Measurements from ENCODE around the gene NOC2L. TPM values are rescaled to one million over a fixed set of nuclear protein-coding genes. Genes with fewer than 3 reads are reported as not detected.

NOC2L gene
- total RNA-seq, 4 donors from 2014 or later, result 57.9 to 80.2 (median 60.4) TPM

DNA sequence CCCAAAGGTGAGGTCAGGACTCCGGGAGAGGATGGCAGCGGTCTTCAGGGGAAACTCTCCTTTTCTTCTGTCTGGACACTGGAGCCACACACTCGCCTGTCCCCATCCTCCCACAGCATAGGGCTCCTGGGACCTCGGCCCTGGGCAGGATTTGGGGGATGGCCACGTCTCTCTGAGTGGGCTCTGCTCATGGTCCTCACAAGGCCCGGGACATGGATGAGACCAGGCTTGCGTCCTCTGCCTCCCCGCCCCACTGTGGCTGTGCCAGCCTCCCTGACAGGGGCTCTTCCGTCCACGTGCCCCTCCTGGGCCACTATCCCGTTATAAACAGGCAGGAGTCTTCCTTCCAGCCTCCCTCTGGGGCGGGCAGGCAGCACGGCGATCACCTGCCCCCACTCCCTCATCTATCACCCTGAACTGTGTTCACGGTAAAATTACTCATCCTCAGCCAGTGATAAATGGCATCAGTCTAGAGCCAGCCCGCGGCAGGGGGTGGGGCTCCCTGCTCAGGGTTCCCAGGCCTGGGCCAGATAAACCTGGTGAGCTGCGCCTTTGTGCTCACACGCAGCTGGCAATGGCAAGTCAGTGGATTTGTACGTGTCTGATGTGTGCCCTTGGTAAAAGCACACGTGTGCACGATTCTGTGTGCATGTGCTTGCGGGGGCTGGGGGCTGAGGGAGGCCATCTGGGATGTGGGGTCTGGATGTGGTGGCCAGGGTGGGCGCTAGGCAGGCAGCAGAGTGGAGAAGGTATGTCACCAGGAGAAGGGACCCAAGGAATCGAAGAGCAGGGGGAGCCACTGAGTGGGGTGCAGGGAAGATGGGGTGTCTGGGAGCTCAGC is 48.0 kb downstream of the NOC2L start:
- no peak for DNase-seq

GRCh38 chr1:910311-910880 is 48.7 kb downstream of the NOC2L start:
- TF ChIP-seq POLR2A (IDR thresholded peaks at IDR 0.05) (no peak), CTCF (IDR thresholded peaks at IDR 0.05) (no peak)
- H3K27me3 ChIP-seq, result peaks cover 0 to 83% (median 7%) of the 10 kb centered on the region in 4 donors
- no peak overlapping the region for H3K27ac ChIP-seq
- WGBS, 2 donors, result no CpG with 5 or more reads among the region's 29 CpGs
- H3K36me3 ChIP-seq, result no peaks in the 10 kb centered on the region
- intact Hi-C loops (cut with DNase I), result no loop called here
- H3K4me3 ChIP-seq, result peak overlapping the region in 2 of 4 donors; percentile 9 to 43
- no peaks in the 10 kb centered on the region for H3K9me3 ChIP-seq
- DNase-seq, result no peak
- peaks cover 20 to 56% (median 24%) of the 10 kb centered on the region in 3 donors for H3K4me1 ChIP-seq

More for the DNA sequence above, 48.0 kb downstream of the NOC2L start:
- H3K27ac ChIP-seq, result no peak overlapping the region
- no peak overlapping the region for H3K4me3 ChIP-seq
- intact Hi-C loops (cut with DNase I), result no loop called here
- WGBS, 2 donors, result 33 to 43% methylated on average over 6 to 12 of the region's 25 CpGs
- H3K27me3 ChIP-seq, result peaks cover 0 to 83% (median 10%) of the 10 kb centered on the region in 4 donors
- TF ChIP-seq POLR2A (IDR thresholded peaks at IDR 0.05), result no peak
- no peak for TF ChIP-seq CTCF (IDR thresholded peaks at IDR 0.05)
- peaks cover 13 to 49% (median 17%) of the 10 kb centered on the region in 3 donors for H3K4me1 ChIP-seq
- no peaks in the 10 kb centered on the region for H3K36me3 ChIP-seq
- no peaks in the 10 kb centered on the region for H3K9me3 ChIP-seq

GRCh38 chr1:909861-910310 is 49.2 kb downstream of the NOC2L start:
- no CpG with 5 or more reads among the region's 53 CpGs for WGBS, 2 donors
- H3K4me1 ChIP-seq, result peaks cover 24 to 61% (median 28%) of the 10 kb centered on the region in 3 donors
- no peaks in the 10 kb centered on the region for H3K9me3 ChIP-seq
- no peak for DNase-seq
- intact Hi-C loops (cut with DNase I), result no loop called here
- H3K4me3 ChIP-seq, result peak overlapping the region in 2 of 4 donors; percentile 9 to 43
- peaks cover 0 to 83% (median 7%) of the 10 kb centered on the region in 4 donors for H3K27me3 ChIP-seq
- H3K27ac ChIP-seq, result no peak overlapping the region
- H3K36me3 ChIP-seq, result no peaks in the 10 kb centered on the region
- TF ChIP-seq POLR2A (IDR thresholded peaks at IDR 0.05), result no peak
- no peak for TF ChIP-seq CTCF (IDR thresholded peaks at IDR 0.05)

GRCh38 chr1:908661-909060 is 50.4 kb downstream of the NOC2L start:
- intact Hi-C loops (cut with DNase I), result no loop called here
- Histone ChIP-seq H3K27me3 (peaks cover 0 to 79% (median 7%) of the 10 kb centered on the region in 4 donors), H3K36me3 (no peaks in the 10 kb centered on the region), H3K27ac (no peak overlapping the region), H3K4me1 (peaks cover 28 to 74% (median 30%) of the 10 kb centered on the region in 3 donors), H3K4me3 (no peak overlapping the region), H3K9me3 (no peaks in the 10 kb centered on the region)
- no peak for TF ChIP-seq POLR2A (IDR thresholded peaks at IDR 0.05)
- no peak for TF ChIP-seq CTCF (IDR thresholded peaks at IDR 0.05)
- WGBS, 2 donors, result 79 to 80% methylated on average over 8 to 12 of the region's 16 CpGs
- no peak for DNase-seq
